HPDE6-E6E7 (cell line): ENCODE data around the gene PLSCR3.

Source experiments
- DNase-seq: peaks from one replicate; pipeline ENCODE4 v3.0.0; 2011; ENCODE audit warnings: missing footprints; ENCODE audit errors: extremely low spot score

Gene PLSCR3

GRCh38 chr17:7348478-7349242 is 45.7 kb downstream of the PLSCR3 start:
- DNase-seq, result no peak

DNA sequence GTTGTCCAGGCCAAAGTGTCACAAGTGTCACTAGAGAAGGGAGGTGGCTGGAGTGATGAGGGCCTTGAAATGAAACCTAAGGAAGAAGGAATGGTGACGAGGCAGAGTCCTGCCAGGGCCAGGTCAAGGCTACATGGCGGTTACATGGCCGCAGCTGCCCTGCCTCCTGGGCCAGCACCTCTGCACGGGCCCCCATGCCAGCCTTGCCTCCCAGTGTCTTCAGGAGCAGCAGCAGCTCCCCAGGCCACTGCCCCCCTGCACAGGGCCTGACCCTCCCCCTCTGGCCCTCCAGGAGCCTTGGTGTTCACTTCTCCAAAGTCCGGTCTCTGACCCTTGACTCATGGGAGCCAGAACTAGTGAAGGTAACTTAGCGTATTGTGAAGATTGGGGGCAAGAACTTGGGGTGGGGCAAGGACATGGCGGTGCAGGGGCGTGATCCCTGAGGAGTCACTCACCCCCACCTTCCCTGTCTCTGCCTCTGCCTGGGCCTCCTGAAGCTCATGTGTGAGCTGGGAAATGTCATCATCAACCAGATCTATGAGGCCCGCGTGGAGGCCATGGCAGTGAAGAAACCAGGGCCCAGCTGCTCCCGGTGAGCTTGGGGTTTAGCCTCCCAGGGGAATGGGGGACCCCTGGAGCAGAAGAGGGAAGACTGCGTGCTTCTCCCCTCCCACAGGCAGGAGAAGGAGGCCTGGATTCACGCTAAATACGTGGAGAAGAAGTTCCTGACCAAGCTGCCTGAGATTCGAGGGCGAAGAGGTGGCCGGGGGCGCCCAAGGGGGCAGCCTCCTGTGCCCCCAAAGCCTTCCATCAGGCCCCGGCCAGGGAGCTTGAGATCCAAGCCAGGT is 46.5 kb downstream of the PLSCR3 start:
- no peak for DNase-seq

DNA sequence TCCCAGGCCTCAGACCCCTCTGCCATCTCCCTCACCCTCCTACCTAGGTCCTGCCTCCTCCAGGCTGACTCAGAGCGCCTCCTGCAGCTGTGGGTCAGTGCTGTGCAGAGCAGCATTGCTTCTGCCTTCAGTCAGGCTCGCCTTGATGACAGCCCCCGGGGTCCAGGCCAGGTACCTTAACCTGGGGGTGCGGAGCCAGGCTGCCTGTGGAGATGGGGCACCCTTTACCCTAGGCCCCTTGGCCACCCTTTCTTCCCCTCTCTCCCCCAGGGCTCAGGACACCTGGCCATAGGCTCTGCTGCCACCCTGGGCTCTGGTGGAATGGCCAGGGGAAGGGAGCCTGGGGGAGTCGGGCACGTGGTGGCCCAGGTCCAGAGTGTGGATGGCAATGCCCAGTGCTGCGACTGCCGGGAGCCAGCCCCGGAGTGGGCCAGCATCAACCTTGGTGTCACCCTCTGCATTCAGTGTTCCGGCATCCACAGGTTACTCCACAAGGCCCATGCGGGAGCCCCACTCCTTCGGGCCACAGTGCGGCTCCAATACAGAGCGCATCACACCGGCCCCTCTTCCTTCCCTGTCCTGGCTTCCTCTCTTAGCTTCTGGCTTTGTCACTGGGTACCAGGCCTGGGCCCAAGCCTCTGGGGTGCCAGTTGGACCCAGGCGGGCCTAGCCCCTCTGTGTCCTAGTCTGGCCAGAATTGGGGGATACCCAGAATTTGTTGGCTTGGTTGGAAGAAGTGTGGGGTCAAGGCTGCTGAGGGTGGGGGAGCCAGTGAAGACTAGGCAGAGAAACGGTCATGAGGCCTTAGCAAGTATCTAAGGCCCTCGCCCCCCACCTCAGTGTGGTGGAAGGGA is 47.3 kb downstream of the PLSCR3 start:
- DNase-seq, result no peak

DNA sequence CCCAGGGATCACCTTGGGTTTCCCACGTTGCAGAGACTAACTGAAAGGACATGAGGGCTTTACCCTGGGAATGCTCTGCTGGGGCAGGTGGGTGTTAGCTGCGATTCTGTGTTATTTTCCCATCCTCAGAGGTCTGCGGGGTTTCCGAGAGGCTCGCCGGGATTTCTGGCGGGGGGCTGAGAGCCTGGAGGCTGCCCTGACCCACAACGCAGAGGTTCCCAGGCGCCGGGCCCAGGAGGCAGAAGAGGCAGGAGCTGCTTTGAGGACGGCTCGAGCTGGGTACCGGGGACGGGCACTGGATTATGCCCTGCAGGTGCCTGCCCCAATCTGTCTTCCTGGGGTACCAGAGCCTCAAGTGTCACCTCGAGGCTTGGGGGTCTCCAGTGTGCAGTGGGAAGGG is 51.1 kb downstream of the PLSCR3 start:
- DNase-seq, result no peak

DNA sequence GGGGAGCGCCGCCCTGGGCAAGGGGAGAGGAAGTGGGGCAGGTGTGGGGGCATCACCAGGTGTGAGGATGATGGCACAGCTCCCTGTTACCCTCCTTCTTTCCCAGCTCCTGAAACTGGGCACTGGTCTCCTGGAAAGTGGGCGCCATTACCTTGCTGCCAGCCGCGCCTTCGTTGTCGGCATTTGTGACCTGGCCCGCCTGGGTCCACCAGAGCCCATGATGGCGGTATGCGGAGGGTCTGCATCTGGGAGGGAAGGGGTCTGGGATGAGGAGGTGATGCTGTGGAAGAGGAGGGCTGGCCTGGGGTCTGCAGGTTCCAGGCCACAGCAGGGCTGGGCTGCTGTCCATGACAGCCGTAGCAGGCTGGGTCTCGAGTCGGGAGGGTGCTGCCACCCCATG is 52.5 kb downstream of the PLSCR3 start:
- DNase-seq, result no peak

- DNase-seq, result no peak
Observed at GRCh38 chr17:7340179-7340578, 54.1 kb downstream of the PLSCR3 start.
